DND-41 (cell line): ENCODE data around the gene ARAP1.

Source experiments
- ATAC-seq: fragments of 200-7000 bp; cut with Tn5 transposase; 3 replicates; pipeline ENCODE4 v1.9.1; 2021; ENCODE audit warnings: low read depth; ENCODE audit not compliant: insufficient read depth
- DNase-seq: peaks from one replicate; pipeline ENCODE4 v3.0.0-alpha.2; 2020
- H2AFZ ChIP-seq: 2 replicates; pipeline ENCODE4 v1.6.0; 2012; ENCODE audit warnings: low read depth, low read length
- H3K27ac ChIP-seq: 2 replicates; pipeline ENCODE4 v1.5.1; 2012; ENCODE audit warnings: low read length, inconsistent platforms
- H3K27me3 ChIP-seq: fragments of 200-600 bp; sonication (generic); 2 replicates; pipeline ENCODE4 v1.6.0; 2012; ENCODE audit warnings: low read length, mild to moderate bottlenecking, inconsistent platforms; ENCODE audit not compliant: insufficient read depth, poor library complexity
- H3K36me3 ChIP-seq: 2 replicates; pipeline ENCODE4 v1.5.1; 2012; ENCODE audit warnings: low read length, inconsistent platforms; ENCODE audit not compliant: insufficient read depth
- H3K4me1 ChIP-seq: 2 replicates; pipeline ENCODE4 v1.5.1; 2012; ENCODE audit warnings: mild to moderate bottlenecking, low read length; ENCODE audit not compliant: insufficient read depth
- H3K4me2 ChIP-seq: 2 replicates; pipeline ENCODE4 v1.6.0; 2012; ENCODE audit warnings: mild to moderate bottlenecking, moderate library complexity, low read length, inconsistent platforms; ENCODE audit not compliant: insufficient read depth
- H3K4me3 ChIP-seq, 2 experiments: fragments of 200-600 bp in 1 of 2; shearing (Covaris generic) in 1 of 2; 2 replicates each; pipeline ENCODE4 v1.5.1; 2012 to 2016; ENCODE audit warnings: inconsistent platforms in 2 of 2, low read length in 2 of 2, mild to moderate bottlenecking in 2 of 2, low read depth in 1 of 2, moderate library complexity in 1 of 2
- H3K79me2 ChIP-seq: 2 replicates; pipeline ENCODE4 v1.6.0; 2012; ENCODE audit warnings: low read length, inconsistent platforms; ENCODE audit not compliant: insufficient read depth
- H3K9ac ChIP-seq: 2 replicates; pipeline ENCODE4 v1.6.0; 2012; ENCODE audit warnings: low read depth, mild to moderate bottlenecking, inconsistent platforms, low read length, moderate library complexity
- H3K9me3 ChIP-seq: 2 replicates; pipeline ENCODE4 v1.5.1; 2012; ENCODE audit warnings: low read length, moderate library complexity, mild to moderate bottlenecking, inconsistent platforms; ENCODE audit not compliant: insufficient read depth, severe bottlenecking
- H4K20me1 ChIP-seq: 2 replicates; pipeline ENCODE4 v1.6.0; 2012; ENCODE audit warnings: low read length; ENCODE audit not compliant: insufficient read depth
- EZH2 ChIP-seq: IDR thresholded peaks from 3 replicates; pipeline ENCODE4 v1.6.1; 2012; ENCODE audit warnings: borderline replicate concordance, low read depth, mild to moderate bottlenecking, moderate library complexity, low read length, inconsistent platforms; ENCODE audit not compliant: severe bottlenecking
- TF ChIP-seq, protein P1 (sequence below): IDR thresholded peaks from 2 replicates; pipeline ENCODE4 v1.5.1; 2012; ENCODE audit warnings: borderline replicate concordance, low read length, moderate library complexity, mild to moderate bottlenecking; ENCODE audit not compliant: poor library complexity, severe bottlenecking; ENCODE audit errors: extremely low read depth

Gene ARAP1

DNA sequence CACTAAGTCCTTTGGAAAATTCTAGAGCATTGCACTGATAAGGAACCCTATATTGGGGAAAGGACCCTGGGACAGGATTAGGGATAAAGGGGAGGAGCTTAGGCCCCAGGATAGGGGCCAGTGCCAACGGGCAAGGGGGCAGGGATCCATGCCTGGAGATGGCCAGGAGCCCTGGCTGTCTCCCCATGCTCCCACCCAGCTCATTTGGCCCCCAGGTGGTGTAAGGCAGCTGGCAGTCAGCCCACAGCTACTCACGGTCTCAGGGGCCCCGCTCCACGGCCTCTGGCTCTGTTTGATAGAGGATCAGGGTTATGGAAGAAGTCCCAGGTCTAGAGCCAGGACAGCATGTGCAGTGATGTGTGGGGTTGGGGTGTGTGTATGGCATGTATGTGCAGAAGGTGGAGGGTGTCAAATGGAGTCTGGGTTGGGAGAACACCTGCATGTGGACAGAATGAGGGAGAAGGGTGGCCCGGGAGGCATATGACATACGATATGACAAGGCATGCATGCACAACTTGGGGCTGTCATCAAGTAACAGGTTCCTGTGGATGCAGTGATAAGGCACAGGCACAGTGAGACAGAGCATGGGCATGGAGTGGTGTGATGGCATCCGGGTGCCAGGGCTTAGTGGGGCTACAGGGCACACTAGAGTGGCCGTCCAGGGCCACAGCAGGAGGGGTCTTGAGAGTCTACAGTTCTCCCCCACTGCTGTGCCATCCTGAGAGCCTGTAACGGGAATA lies 59.5 kb downstream of the ARAP1 start:
- H3K9ac ChIP-seq = no peak overlapping the region
- no peak overlapping the region for H3K27ac ChIP-seq
- DNase-seq = no peak
- H3K9me3 ChIP-seq = no peaks in the 10 kb centered on the region
- TF ChIP-seq EZH2 = no peak
- TF ChIP-seq, protein P1, sequence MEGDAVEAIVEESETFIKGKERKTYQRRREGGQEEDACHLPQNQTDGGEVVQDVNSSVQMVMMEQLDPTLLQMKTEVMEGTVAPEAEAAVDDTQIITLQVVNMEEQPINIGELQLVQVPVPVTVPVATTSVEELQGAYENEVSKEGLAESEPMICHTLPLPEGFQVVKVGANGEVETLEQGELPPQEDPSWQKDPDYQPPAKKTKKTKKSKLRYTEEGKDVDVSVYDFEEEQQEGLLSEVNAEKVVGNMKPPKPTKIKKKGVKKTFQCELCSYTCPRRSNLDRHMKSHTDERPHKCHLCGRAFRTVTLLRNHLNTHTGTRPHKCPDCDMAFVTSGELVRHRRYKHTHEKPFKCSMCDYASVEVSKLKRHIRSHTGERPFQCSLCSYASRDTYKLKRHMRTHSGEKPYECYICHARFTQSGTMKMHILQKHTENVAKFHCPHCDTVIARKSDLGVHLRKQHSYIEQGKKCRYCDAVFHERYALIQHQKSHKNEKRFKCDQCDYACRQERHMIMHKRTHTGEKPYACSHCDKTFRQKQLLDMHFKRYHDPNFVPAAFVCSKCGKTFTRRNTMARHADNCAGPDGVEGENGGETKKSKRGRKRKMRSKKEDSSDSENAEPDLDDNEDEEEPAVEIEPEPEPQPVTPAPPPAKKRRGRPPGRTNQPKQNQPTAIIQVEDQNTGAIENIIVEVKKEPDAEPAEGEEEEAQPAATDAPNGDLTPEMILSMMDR = no peak
- H3K79me2 ChIP-seq = no peaks in the 10 kb centered on the region
- no peaks in the 10 kb centered on the region for H3K27me3 ChIP-seq
- ATAC-seq = no peak
- H4K20me1 ChIP-seq = peaks cover 14% of the 10 kb centered on the region; the same call in 1 of the 2 replicates
- H3K4me3 ChIP-seq = no peak overlapping the region
- peaks cover 92% of the 10 kb centered on the region for H3K36me3 ChIP-seq
- H2AFZ ChIP-seq = no peak overlapping the region
- H3K4me1 ChIP-seq = no peaks in the 10 kb centered on the region
- H3K4me2 ChIP-seq = no peak overlapping the region

DNA sequence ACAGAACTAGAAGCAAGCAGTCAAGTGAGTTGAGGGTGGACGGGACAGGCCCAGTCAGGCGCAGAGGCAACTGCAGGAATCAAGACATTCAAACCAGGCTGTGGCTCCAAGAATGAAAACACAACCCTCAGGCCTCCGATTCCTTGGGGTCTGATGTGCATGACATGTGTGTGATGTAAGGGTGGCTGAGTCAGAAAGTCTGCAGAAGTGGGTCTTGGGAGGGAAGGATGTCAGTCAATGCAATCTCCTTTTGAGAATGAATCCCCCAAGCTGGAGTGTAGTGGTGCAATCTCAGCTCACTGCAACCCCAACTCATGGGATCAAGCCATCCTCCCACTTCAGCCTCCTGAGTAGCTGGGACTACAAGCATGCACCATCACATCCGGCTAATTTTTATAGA lies 62.0 kb downstream of the ARAP1 start:
- no peak overlapping the region for H2AFZ ChIP-seq
- H3K27ac ChIP-seq = no peak overlapping the region
- no peak overlapping the region for H3K4me2 ChIP-seq
- peaks cover 92% of the 10 kb centered on the region for H3K36me3 ChIP-seq
- H4K20me1 ChIP-seq = peaks cover 16% of the 10 kb centered on the region; the same call in 1 of the 2 replicates
- no peak overlapping the region for H3K9ac ChIP-seq
- H3K79me2 ChIP-seq = no peaks in the 10 kb centered on the region
- no peaks in the 10 kb centered on the region for H3K4me1 ChIP-seq
- H3K9me3 ChIP-seq = no peaks in the 10 kb centered on the region
- ATAC-seq (no peak), DNase-seq (no peak)
- TF ChIP-seq EZH2 = no peak
- TF ChIP-seq, protein P1 = no peak
- H3K4me3 ChIP-seq = no peak overlapping the region
- H3K27me3 ChIP-seq = no peaks in the 10 kb centered on the region

DNA sequence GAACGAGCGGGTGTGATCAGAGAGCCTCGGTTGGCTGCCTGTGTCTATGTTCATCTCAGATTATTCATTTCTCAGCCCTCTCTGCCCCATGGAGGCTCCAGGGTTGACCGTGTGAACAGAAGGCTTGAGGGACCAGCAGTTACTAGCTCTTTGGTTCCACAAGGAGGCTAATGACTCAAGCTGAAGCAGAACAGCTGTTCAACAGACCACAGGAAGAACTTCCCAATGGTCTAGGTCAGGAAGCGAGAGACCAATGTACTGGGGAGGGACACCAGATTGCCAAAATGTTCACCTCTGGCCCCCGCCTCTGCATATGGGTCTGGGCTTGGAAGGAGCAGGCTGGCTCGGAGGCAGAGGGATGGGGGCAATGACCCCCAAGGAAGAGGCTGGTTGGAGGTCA lies 63.3 kb downstream of the ARAP1 start:
- no peak overlapping the region for H3K27ac ChIP-seq
- no peaks in the 10 kb centered on the region for H3K4me1 ChIP-seq
- no peak for ATAC-seq

More for the DNA sequence above, 63.3 kb downstream of the ARAP1 start:
- H3K9me3 ChIP-seq = no peaks in the 10 kb centered on the region
- no peak for DNase-seq
- H3K27me3 ChIP-seq = no peaks in the 10 kb centered on the region
- TF ChIP-seq, protein P1 = no peak
- TF ChIP-seq EZH2 = no peak
- H3K4me2 ChIP-seq = no peak overlapping the region
- H4K20me1 ChIP-seq = peaks cover 18% of the 10 kb centered on the region
- peaks cover 92% of the 10 kb centered on the region for H3K36me3 ChIP-seq
- no peak overlapping the region for H2AFZ ChIP-seq
- no peak overlapping the region for H3K4me3 ChIP-seq
- H3K9ac ChIP-seq = no peak overlapping the region
- no peaks in the 10 kb centered on the region for H3K79me2 ChIP-seq
